ENCODE results near the gene AATK.

- TF ChIP-seq ELF4 (CRISPR knock-in tag; IDR thresholded peaks at IDR 0.05) (no peak), POLR2AphosphoS5 (IDR thresholded peaks at IDR 0.05; ENCODE audit: control insufficient read depth, insufficient read depth, low read depth, low read length) (no peak), ESRRB (CRISPR knock-in tag; IDR thresholded peaks at IDR 0.05; ENCODE audit: borderline replicate concordance) (no peak), SP2 (IDR thresholded peaks at IDR 0.05; ENCODE audit: extremely low read depth, low read depth, low read length, poor library complexity, severe bottlenecking) (no peak), DACH1 (IDR thresholded peaks at IDR 0.05; ENCODE audit: partially characterized antibody) (no peak), BHLHE40 (IDR thresholded peaks at IDR 0.05; ENCODE audit: low read length) (no peak), CTCF (IDR thresholded peaks at IDR 0.05 in 2 of 3, conservative IDR thresholded peaks at IDR 0.05 in 1 of 3; ENCODE audit: insufficient read depth in 2 of 3, low read depth in 1 of 3, low read length in 3 of 3) (no peak), TFAP4 (CRISPR knock-in tag; IDR thresholded peaks at IDR 0.05; ENCODE audit: borderline replicate concordance) (no peak), ZNF23 (CRISPR knock-in tag; IDR thresholded peaks at IDR 0.05) (no peak), BACH1 (tag; IDR thresholded peaks at IDR 0.05) (no peak), CHCHD3 (CRISPR knock-in tag; IDR thresholded peaks at IDR 0.05) (no peak), MAX (CRISPR knock-in tag; IDR thresholded peaks at IDR 0.05) (no peak), POLR2AphosphoS2 (IDR thresholded peaks at IDR 0.05; ENCODE audit: low read length) (no peak), ZNF12 (CRISPR knock-in tag; IDR thresholded peaks at IDR 0.05) (no peak)
Observed at GRCh38 chr17:81158688-81159590, 7.1 kb downstream of the AATK start.
